ENCODE data around the gene CCR4. TPM values are rescaled to one million over a fixed set of nuclear protein-coding genes. Genes with fewer than 3 reads are reported as not detected.
"Not testable (repeated sequence)": the region's sequence is repeated elsewhere in the genome, so short reads cannot be mapped to it uniquely, and the experiment has no call there.

CCR4 gene
- polyA plus RNA-seq, 1 donor from 2014 or later = not detected

GRCh38 chr3:32969656-32970055 is 18.2 kb downstream of the CCR4 start:
- Histone ChIP-seq H3F3A (ENCODE audit: insufficient read depth, low read length, poor library complexity, severe bottlenecking) (no peaks in the 10 kb centered on the region), H3K4me2 (ENCODE audit: low read length) (no peak overlapping the region), H3K4me3 (ENCODE audit: low read length) (no peak overlapping the region), H3K36me3 (ENCODE audit: insufficient read depth, low read length) (no peaks in the 10 kb centered on the region), H3K27me3 (ENCODE audit: insufficient read depth, low read depth, low read length) (no peaks in the 10 kb centered on the region), H2AFZ (ENCODE audit: low read depth, low read length) (no peak overlapping the region), H3K9me3 (ENCODE audit: low read length) (peaks cover 4% of the 10 kb centered on the region), H3K27ac (ENCODE audit: low read length) (no peak overlapping the region), H3K79me2 (replicated peaks; ENCODE audit: insufficient read depth, low read length) (no peaks in the 10 kb centered on the region), H3K9ac (ENCODE audit: low read length) (no peak overlapping the region), H4K20me1 (ENCODE audit: insufficient read depth) (no peaks in the 10 kb centered on the region), H3K9me2 (ENCODE audit: insufficient read depth, low read length) (no peaks in the 10 kb centered on the region)
- TF ChIP-seq SMC3 (conservative IDR thresholded peaks at IDR 0.05; ENCODE audit: poor library complexity) (no peak), POLR2AphosphoS5 (IDR thresholded peaks at IDR 0.05) (no peak), EP300 (conservative IDR thresholded peaks at IDR 0.05; ENCODE audit: poor library complexity, severe bottlenecking) (no peak), TAF1 (IDR thresholded peaks at IDR 0.05; ENCODE audit: low read depth) (no peak), MXI1 (conservative IDR thresholded peaks at IDR 0.05; ENCODE audit: poor library complexity, severe bottlenecking) (no peak), EZH2 (IDR thresholded peaks at IDR 0.05; ENCODE audit: borderline replicate concordance, insufficient read depth, low read length, poor library complexity, severe bottlenecking) (no peak), RAD21 (conservative IDR thresholded peaks at IDR 0.05) (no peak)
- TF ChIP-seq, protein P1, sequence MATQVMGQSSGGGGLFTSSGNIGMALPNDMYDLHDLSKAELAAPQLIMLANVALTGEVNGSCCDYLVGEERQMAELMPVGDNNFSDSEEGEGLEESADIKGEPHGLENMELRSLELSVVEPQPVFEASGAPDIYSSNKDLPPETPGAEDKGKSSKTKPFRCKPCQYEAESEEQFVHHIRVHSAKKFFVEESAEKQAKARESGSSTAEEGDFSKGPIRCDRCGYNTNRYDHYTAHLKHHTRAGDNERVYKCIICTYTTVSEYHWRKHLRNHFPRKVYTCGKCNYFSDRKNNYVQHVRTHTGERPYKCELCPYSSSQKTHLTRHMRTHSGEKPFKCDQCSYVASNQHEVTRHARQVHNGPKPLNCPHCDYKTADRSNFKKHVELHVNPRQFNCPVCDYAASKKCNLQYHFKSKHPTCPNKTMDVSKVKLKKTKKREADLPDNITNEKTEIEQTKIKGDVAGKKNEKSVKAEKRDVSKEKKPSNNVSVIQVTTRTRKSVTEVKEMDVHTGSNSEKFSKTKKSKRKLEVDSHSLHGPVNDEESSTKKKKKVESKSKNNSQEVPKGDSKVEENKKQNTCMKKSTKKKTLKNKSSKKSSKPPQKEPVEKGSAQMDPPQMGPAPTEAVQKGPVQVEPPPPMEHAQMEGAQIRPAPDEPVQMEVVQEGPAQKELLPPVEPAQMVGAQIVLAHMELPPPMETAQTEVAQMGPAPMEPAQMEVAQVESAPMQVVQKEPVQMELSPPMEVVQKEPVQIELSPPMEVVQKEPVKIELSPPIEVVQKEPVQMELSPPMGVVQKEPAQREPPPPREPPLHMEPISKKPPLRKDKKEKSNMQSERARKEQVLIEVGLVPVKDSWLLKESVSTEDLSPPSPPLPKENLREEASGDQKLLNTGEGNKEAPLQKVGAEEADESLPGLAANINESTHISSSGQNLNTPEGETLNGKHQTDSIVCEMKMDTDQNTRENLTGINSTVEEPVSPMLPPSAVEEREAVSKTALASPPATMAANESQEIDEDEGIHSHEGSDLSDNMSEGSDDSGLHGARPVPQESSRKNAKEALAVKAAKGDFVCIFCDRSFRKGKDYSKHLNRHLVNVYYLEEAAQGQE (IDR thresholded peaks at IDR 0.05; ENCODE audit: borderline replicate concordance) = no peak
- TF ChIP-seq, protein P2, sequence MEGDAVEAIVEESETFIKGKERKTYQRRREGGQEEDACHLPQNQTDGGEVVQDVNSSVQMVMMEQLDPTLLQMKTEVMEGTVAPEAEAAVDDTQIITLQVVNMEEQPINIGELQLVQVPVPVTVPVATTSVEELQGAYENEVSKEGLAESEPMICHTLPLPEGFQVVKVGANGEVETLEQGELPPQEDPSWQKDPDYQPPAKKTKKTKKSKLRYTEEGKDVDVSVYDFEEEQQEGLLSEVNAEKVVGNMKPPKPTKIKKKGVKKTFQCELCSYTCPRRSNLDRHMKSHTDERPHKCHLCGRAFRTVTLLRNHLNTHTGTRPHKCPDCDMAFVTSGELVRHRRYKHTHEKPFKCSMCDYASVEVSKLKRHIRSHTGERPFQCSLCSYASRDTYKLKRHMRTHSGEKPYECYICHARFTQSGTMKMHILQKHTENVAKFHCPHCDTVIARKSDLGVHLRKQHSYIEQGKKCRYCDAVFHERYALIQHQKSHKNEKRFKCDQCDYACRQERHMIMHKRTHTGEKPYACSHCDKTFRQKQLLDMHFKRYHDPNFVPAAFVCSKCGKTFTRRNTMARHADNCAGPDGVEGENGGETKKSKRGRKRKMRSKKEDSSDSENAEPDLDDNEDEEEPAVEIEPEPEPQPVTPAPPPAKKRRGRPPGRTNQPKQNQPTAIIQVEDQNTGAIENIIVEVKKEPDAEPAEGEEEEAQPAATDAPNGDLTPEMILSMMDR (IDR thresholded peaks at IDR 0.05; ENCODE audit: poor library complexity, severe bottlenecking) = no peak

DNA sequence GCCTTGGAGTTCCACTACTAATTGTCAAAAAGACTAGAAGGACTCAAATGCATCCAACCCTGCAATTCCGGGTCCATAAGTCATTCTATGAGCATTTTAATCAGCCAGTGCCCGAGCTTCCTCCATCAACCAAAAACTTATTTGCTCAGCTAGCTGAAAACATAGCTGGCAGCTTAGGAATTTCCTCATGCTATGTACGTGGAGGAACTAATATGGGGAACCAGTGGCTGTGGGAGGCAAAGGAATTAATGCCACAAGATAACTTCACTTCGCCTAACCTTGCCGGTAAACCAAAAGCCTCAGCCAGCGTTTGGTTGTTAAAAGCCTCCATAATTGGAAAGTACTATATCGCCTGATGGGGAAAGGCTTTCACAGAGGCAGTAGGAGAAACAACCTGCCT is 19.8 kb downstream of the CCR4 start:
- not testable (repeated sequence) for H3K27ac ChIP-seq (ENCODE audit: low read length); H3K9ac ChIP-seq (ENCODE audit: low read length); H3K27me3 ChIP-seq (ENCODE audit: insufficient read depth, low read depth, low read length); H3K9me2 ChIP-seq (ENCODE audit: insufficient read depth, low read length); H4K20me1 ChIP-seq (ENCODE audit: insufficient read depth); H3K4me3 ChIP-seq (ENCODE audit: low read length); H3K9me3 ChIP-seq (ENCODE audit: low read length); H3K4me2 ChIP-seq (ENCODE audit: low read length); H3K79me2 ChIP-seq (replicated peaks; ENCODE audit: insufficient read depth, low read length); H3K36me3 ChIP-seq (ENCODE audit: insufficient read depth, low read length); H3F3A ChIP-seq (ENCODE audit: insufficient read depth, low read length, poor library complexity, severe bottlenecking); H2AFZ ChIP-seq (ENCODE audit: low read depth, low read length)
